ENCODE results near the gene RAD18.

DNA sequence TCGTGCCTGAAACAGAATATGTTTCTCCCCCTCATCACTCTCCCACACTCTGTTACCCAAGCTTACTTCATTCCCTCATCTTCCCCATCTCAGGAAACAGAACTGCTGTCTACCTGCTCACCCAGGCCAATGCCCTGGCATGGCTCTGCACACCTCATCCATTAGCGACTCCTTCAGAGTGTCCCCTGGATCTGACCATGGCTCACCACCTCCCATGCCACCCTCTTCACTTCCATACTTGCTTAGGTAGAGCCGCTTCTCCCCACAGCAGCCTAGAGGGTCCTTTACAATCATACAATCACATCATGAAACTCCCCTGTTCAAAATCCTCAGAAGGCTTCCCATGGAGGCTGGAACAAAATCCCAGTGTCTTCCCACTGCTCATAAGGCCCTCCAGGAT, 33.9 kb upstream of the RAD18 start:
- TF ChIP-seq, protein P1, sequence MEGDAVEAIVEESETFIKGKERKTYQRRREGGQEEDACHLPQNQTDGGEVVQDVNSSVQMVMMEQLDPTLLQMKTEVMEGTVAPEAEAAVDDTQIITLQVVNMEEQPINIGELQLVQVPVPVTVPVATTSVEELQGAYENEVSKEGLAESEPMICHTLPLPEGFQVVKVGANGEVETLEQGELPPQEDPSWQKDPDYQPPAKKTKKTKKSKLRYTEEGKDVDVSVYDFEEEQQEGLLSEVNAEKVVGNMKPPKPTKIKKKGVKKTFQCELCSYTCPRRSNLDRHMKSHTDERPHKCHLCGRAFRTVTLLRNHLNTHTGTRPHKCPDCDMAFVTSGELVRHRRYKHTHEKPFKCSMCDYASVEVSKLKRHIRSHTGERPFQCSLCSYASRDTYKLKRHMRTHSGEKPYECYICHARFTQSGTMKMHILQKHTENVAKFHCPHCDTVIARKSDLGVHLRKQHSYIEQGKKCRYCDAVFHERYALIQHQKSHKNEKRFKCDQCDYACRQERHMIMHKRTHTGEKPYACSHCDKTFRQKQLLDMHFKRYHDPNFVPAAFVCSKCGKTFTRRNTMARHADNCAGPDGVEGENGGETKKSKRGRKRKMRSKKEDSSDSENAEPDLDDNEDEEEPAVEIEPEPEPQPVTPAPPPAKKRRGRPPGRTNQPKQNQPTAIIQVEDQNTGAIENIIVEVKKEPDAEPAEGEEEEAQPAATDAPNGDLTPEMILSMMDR (IDR thresholded peaks at IDR 0.05) = no peak
- no peak for TF ChIP-seq ZFX (IDR thresholded peaks at IDR 0.05; ENCODE audit: borderline replicate concordance)
